ENCODE data around the gene HAUS5.
"Not testable (repeated sequence)": the region's sequence is repeated elsewhere in the genome, so short reads cannot be mapped to it uniquely, and the experiment has no call there.

Gene HAUS5, protein sequence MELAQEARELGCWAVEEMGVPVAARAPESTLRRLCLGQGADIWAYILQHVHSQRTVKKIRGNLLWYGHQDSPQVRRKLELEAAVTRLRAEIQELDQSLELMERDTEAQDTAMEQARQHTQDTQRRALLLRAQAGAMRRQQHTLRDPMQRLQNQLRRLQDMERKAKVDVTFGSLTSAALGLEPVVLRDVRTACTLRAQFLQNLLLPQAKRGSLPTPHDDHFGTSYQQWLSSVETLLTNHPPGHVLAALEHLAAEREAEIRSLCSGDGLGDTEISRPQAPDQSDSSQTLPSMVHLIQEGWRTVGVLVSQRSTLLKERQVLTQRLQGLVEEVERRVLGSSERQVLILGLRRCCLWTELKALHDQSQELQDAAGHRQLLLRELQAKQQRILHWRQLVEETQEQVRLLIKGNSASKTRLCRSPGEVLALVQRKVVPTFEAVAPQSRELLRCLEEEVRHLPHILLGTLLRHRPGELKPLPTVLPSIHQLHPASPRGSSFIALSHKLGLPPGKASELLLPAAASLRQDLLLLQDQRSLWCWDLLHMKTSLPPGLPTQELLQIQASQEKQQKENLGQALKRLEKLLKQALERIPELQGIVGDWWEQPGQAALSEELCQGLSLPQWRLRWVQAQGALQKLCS

DNA sequence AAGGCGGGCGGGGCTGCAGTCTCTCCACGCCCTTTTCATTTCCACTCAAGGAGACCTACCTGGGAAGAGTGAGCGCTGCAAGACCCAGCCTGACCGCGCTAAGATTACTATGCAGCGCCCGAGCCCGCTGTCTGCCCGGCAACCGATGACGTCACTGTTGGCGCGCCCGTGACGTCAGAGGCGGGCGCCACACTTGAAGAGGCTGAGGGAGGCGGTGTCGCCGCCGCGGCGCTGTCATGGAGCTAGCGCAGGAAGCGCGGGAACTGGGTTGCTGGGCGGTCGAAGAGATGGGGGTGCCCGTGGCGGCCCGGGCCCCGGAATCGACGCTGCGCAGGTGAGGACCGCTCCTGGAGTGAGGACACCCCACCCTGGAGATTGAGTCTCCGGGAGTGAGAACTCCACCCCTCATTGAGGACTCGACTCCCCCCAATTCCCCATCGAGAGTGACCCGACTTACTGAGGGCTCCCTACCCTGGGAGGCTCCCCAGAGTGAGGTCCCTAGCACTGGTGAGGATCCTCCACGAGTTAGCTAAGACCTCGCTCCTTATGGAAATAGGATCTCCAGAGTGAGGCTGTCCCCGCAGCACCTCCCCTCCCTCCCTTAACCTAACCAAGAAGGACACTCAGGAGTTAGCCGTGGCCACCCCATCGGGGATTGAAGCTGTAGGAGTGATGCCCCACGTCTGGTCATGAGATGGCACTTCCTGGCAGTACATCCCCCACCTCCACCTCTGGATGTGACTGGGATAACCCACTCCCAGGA is at the start of gene HAUS5:
HAUS5 (plus strand) TSS at position 177 of the 763 bp plus-strand sequence; CDS start at position 237, 60 bp downstream.
- DNase-seq (ENCODE audit: extremely low read depth in 1 of 2, low read depth in 1 of 2), result peak; percentile 82 to 95

DNA sequence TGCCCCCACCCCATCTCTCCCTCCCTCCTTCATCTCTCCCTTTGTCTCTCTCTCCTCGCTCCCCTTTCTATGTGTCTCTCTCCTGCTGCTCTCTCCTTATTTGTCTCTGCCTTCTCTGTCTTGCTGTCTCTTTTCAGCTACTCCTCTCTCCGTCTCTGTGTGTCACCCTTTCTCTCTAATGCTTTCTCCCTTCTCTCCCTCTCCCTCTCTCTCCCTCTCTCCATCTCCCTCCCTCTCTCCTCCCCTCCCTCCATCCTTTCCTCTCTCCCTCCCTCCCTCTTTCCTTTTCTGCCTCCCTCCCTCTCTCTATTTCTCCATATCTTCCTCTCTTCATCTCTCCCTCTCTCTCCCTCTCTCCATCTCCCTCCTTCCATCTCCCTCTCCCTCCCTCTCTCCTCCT is 49.8 kb upstream of the HAUS5 start:
- DNase-seq (ENCODE audit: extremely low read depth in 1 of 2, low read depth in 1 of 2), result no peak

- no peak for DNase-seq (ENCODE audit: extremely low read depth in 1 of 2, low read depth in 1 of 2)
Measured at GRCh38 chr19:35563207-35563829, 49.2 kb upstream of the HAUS5 start, which contains the start of gene ATP4A. Gene ATP4A (minus strand): TSS chr19:35563658. CDS start chr19:35563629, 29 bp downstream.

DNA sequence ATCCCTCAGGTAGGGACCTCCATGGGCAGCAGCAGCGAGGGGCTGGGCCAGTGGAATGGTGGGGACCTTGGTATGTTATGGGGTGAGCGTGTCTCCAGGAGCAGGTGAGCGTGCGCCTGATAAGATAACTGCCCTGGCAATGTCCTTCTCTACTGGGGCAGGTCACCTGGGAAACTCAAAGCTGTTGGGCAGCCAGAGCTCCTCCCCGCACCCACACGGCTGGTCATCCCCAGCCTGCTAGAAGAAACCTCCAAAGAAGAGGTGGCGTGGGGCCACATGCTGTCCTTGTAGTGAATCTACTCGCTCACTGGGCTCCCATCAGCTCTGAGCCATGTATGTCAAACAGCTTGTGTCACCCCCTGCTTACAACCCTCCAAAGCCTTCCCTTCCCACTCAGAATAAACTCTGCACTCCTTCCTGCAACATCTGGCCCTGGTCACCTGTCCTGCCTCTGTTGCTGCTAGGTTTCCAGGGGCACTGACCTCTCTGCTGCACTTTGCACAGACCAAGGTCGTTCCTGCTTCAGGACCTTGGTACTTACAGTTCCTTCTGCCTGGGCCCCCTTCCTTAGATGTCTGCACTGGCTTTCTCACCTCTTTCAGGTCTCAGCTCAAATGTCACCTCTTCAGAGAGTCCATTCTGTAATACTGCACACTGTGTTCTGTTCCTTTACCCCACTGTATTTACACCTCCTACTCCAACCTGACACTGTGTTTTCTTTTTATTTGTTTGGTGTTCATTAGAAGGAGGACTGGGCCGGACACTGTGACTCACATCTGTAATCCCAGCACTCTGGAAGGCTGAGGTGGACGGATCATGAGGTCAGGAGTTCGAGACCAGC is 47.3 kb upstream of the HAUS5 start:
- no peak for DNase-seq (ENCODE audit: extremely low read depth in 1 of 2, low read depth in 1 of 2)

DNA sequence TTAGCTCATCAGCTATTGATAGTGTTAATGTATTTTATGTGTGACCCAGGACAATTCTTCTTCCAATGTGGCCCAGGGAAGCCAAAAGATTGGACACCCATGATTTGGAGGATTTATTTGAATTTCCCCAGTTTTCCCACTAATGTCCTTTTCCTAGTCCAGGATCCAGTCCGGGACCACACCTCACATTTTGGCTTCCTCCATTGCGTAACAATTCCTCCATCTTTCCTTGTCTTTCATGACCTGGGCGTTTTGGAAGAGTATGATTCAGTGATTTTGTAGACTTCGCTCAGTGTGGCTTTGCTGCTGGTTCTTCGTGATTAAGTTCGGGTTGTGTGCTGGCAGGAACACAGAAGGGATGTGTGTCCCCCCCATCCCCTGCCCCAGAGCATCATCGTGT is 45.8 kb upstream of the HAUS5 start:
- DNase-seq (ENCODE audit: extremely low read depth in 1 of 2, low read depth in 1 of 2), result no peak

DNA sequence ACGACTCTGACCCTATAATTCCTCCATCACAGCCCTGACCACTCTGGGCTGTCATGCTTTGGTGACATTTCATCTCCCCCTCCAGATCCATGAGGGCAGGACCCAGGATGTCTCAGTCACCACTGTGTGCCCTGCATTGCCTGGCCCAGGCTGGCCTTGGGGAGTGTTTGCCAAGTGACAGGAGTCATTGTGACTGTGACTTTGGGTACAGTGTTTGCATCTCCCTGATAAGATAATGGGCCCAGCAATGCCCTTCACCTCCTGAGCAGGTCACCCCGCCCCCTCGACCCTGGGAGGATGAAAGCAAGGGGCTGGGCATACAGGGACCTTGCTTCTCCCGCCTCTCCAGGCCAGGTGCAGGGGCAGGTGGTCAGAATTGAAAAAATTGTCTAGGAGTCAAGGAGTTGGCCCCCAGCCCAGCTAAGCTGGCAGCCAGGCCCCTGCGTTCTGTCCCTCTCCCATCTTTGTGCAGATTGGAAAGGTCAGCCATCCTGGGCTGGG is 43.2 kb upstream of the HAUS5 start:
- no peak for DNase-seq (ENCODE audit: extremely low read depth in 1 of 2, low read depth in 1 of 2)

- no peak for DNase-seq (ENCODE audit: extremely low read depth in 1 of 2, low read depth in 1 of 2)
Measured at GRCh38 chr19:35571406-35571965, 41.0 kb upstream of the HAUS5 start.

GRCh38 chr19:35577918-35578317 is 34.6 kb upstream of the HAUS5 start:
- no peak for DNase-seq (ENCODE audit: extremely low read depth in 1 of 2, low read depth in 1 of 2)

DNA sequence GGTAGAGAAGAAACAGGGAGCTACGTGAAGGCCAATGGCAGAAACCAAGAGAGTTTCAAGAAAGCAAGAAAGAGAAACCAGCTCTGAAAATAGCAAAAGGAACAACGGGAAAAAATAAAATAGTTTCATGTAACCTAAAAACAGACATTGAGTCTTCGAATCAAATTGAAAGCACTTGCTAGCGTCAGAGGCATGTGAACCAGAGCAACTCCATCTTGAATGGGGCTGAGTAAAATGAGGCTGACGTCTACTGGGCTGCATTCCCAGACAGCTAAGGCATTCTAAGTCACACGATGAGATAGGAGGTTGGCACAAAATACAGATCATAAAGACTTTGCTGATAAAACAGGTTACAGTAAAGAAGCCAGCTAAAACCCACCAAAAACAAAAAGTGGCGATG is 33.8 kb upstream of the HAUS5 start:
- DNase-seq (ENCODE audit: extremely low read depth in 1 of 2, low read depth in 1 of 2), result no peak

- no peak for DNase-seq (ENCODE audit: extremely low read depth in 1 of 2, low read depth in 1 of 2)
Measured at GRCh38 chr19:35582760-35583159, 29.8 kb upstream of the HAUS5 start.

GRCh38 chr19:35585848-35586247 is 26.7 kb upstream of the HAUS5 start, which contains the start of gene PMIS2:
Gene PMIS2 (plus strand): TSS chr19:35586173. CDS start chr19:35586260, 87 bp downstream.
- DNase-seq (ENCODE audit: extremely low read depth in 1 of 2, low read depth in 1 of 2), result no peak

DNA sequence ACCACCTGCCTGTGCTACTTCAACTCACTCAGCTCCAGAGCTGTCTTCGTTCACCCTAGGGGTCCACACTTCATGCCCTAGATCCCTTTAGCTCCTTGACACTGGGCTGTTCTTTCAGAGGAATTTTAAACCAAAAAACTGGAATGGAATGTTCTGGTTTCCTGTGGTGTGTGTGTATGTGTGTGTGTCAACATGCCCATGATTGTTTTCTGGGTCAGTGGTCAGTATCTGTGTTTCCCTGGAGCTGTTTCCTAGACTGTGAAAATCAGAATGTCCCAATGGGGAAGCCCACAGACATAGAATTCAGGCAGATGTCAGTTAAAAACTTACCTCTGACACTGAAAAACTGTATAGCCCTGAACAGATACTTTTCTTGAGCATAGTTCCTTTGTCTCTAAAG is 25.2 kb upstream of the HAUS5 start:
- no peak for DNase-seq (ENCODE audit: extremely low read depth in 1 of 2, low read depth in 1 of 2)

- no peak for DNase-seq (ENCODE audit: extremely low read depth in 1 of 2, low read depth in 1 of 2)
Measured at GRCh38 chr19:35590875-35591274, 21.7 kb upstream of the HAUS5 start.

DNA sequence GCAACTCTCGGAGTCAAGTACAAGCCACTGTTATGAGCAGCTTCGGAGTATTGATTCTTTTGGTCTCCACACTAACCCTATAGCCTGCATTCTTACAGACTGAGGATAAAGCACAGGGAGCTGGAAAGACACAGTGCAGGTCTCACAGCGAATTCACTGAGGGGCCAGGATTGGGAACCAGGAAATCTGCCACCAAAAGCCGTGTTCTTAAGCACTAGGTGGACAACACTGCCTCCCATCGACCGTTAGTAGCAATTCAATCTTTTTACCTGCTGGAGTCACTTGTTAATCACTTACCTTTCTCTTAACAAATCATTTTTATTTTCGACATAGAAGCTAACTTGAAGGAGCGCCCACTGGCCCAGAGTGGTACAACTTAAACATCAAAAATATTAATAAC is 20.3 kb upstream of the HAUS5 start:
- DNase-seq (ENCODE audit: extremely low read depth in 1 of 2, low read depth in 1 of 2), result no peak

DNA sequence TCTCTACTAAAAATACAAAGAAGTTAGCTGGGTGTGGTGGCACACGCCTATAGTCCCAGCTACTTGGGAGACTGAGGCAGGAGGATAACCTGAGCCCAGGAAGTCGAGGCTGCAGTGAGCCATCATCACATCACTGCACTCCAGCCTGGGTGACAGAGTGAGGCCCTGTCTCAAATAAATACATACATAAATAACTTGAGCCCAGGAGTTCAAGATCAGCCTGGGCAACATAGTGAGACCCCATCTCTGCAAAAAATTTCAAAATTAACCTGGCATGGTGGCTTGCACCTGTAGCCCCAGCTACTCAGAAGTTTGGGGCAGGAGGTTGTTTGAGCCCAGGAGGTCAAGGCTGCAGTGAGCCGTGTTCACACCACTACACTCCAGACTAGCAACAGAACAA is 17.5 kb upstream of the HAUS5 start:
- DNase-seq (ENCODE audit: extremely low read depth in 1 of 2, low read depth in 1 of 2), result not testable (repeated sequence)

GRCh38 chr19:35595928-35596327 is 16.6 kb upstream of the HAUS5 start:
- no peak for DNase-seq (ENCODE audit: extremely low read depth in 1 of 2, low read depth in 1 of 2)

DNA sequence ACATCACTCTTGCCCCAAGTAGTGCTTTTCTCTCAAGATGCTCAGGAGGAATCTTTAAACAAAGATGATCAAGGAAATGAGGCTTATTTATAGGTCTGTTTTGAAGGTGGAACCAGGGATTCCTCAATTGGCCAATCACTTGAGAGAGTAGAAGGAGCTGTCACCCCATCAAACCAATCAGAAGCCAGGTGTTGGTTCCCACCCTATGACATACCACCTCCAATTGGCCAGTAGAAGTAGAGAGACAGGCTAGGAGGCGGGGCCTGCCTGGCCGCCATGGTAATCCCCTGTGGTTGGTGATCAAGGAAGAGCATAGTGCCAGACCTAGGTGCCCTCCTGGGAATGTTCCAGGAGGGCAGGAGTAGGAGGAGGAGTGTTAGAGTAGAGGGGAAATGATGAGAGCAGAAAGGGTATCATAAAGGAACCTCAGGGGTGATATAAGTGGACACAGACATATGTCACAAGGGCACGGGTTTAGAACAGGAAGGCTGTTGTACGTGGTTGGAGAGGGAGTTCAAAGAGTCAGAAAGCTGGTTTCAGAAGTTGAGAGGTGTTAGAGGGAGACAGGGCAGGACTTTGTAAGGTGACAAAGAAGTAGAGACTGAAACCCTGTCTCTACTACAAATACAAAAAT is 16.1 kb upstream of the HAUS5 start:
- DNase-seq (ENCODE audit: extremely low read depth in 1 of 2, low read depth in 1 of 2), result no peak

DNA sequence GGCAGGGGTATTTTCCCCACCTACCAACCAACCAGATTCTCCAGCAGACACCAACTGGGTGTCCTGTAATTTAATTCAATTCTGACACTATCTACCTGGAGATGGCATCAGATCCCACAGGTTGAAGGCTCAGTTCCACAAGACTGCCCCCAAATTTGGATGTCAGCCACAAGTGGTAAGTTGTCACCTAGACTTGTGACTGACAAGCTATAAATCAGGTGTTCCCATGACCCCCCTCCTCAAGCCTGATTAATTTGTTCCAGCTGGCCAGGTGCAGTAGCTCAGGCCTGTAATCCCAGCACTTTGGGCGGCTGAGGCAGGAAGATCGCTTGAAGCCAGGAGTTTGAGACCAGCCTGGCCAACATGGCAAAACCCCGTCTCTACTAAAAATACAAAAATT is 10.6 kb upstream of the HAUS5 start:
- DNase-seq (ENCODE audit: extremely low read depth in 1 of 2, low read depth in 1 of 2), result no peak

GRCh38 chr19:35604436-35604835 is 8.1 kb upstream of the HAUS5 start:
- DNase-seq (ENCODE audit: extremely low read depth in 1 of 2, low read depth in 1 of 2), result not testable (repeated sequence)

Measured in activated CD8-positive, alpha-beta memory T cell treated with anti-CD3 and anti-CD28 coated beads for 1 hour (primary cell).